GM18498 (cell line): Measurements from ENCODE around the gene ALPK3.

Source experiments
- ATAC-seq: cut with Tn5 transposase; IDR thresholded peaks from one replicate; pipeline ENCODE4 v1.9.1; 2021; ENCODE audit warnings: mild to moderate bottlenecking, moderate library complexity; ENCODE audit not compliant: unreplicated experiment

Gene ALPK3

DNA sequence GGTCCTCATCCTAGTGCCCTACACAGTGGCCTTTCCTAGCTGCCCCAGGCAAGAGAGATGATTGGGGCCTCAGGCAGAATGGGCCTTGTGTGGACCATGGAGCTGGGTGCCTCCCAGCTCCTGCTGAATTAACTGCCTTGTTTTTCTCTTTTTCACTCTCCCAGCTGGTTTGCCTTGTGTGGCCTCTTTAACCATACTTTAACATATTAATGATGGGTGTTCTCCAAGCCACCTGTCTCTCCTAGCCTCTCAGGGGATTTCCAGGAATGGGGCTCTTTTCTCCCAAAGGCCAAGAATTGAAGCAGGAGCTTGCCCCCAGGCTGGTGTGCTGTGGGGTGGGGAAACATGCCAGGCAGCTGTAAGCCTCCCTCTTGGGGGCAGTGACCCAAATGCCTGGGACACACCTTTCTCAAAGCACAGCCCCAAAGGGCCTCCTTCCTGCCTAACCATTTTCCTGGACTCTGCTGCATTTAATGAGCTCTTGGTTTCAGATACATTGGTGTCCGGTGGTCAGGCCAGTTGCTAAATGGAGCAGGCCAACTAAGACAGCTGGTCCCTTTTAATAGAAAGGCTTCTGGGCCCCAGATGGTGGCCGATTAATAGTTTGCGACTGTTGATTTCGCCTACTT lies 5.6 kb downstream of the ALPK3 start:
- ATAC-seq: no peak

DNA sequence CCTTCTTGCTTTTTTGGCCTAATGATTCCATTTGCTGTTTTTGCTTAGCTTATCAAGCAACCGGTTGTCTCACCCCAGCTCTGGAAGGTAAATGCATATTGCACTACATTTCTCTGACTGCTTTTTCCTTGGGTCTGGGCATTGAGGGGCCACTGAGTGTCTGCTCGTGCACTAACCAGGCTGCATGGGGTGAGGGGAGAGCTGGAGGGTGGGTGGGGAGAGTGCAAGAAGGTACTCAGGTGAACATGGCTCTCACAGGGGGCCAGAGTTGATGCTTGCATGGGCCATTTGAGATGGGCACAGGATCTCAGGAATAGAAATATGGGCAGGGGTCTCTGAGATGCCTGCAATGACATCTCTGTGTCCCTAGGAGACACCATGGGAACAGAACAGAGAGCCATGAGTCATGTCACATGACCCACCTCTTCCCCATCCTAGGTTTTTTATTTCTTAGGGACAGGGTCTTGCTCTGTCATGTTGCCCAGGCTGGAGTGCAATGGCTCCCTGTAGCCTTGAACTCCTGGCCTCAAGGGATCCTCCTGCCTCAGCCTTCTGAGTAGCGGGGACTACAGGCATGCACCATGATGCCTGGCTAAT lies 6.2 kb downstream of the ALPK3 start:
- ATAC-seq: no peak

DNA sequence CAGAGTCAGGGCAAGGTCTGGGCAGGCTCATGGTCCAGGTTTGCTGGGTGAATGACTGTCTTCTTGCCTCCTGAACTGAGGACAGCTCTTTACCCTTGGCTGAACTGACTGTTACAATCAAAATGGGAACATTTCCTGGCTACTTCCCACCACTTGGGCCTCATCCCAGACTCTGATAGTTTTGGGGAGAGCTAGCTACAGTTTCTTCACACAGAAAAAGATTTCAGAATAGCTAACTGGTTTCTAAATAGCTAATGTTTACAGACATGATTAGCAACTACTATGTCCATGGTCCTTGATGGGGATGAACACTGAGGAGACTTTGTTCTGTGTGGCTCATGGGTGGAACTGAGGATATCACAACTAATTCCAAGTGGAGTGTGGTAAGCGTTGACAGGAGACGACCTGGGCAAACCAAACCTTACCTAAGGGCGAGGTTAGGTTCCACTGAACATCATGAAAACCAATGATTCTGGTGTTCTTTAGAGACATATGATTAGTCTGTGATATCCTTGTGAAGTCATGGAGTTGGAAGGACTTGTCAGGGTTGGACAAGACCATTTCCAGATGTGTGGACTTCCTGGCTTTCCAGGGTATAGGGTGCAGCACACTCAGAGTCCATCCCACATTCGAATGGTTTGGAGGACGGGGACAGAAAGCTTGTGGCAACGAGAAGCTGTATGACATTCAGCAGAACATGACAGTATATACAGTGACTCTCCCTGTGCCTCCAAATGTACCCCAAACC lies 7.3 kb downstream of the ALPK3 start:
- no peak for ATAC-seq

DNA sequence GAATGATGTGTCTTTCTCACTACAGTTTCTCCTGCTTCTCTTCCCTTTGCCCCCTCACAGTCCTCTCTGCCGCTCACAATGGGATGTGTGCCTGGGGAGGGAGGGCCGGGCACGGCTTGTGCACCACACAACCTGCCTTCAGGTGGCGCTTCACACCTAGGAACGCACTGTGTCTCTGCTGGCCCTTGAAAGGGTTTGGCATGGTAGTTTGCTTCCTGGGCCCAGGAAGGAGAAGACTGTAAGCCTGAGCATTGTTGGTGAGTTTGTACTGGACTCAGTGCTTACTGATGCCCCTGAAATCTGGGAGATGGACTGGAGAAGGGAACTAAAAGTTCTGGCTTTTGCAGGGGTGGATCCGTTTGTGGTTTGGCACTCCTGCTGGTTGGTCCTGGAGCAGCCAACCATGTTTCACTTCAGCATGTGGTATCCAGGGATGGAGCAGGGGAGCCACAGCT lies 9.2 kb downstream of the ALPK3 start:
- ATAC-seq: no peak

DNA sequence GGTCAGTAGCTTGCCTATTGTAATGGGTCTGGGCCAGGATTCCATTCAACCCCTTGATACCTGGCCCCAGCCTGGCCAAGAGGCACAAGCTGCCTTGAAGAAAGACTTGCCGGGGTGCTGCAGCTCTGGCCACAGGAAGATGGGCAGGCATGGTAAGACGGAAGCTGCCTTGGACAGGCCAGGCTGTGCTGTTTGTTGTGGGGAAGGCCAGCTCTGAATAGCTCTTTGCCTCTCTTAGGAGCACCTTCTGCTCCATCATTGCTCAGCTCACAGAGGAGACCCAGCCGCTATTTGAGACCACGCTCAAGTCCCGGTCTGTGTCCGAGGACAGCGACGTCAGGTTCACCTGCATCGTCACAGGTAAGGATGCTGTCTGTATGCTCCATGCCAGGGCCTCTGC lies 10.1 kb downstream of the ALPK3 start:
- ATAC-seq: no peak

DNA sequence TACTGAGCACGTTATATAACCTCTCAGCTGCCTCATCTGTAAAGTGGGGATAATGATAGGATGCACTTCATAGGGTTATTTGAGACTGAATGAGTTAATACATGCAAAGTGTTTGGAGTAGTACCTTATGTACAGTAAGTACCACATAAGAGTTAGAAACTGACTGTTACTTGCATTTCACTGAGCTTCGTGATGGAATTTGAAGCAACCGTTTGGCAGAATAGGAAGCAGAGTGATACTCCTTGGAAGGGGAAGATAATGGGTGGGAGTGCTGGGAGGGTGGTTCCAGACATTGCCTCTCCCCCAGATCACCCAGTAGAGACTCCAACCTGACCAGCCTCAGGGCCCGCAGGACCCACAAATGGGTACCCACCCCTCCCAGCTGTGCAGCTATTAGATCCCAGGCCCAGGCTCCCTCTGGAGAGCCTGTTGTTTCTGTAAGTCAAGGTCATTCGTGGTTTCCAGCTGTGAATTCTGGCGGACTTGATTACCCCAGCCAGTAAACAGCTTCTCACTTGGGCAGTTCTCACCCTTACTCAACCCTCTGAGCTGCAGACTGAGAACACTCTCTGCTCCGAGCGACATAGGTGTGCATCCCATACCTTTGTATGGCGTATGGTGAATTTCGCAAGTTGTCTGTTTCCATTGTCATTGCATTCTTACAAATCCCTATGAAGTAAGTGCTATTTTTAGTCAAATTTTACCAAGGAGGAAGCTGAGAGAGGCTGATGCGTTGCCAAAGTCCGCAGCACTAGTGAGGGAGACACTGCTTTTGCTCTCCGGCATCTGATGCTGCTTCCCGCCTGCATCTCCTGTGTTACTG lies 11.1 kb downstream of the ALPK3 start:
- ATAC-seq: no peak

DNA sequence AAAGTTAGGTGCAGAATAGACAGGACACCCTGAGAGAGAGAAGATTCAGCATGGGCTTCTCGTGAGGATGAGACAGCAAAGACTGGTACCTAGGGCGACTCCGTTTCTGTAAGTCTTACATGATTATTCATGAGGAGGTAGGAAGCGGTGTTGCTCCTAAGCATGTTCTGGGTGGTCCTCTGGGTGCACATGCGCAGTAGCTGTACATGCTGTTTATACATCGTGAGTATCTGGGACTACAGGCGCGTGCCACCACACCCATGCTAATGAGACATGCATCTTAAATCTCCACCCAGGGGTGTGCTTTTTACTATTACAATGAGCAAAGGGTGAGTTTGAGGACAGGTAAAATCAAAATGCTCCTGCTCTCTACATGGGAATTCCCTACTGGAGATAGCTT lies 12.3 kb downstream of the ALPK3 start:
- ATAC-seq: no peak

DNA sequence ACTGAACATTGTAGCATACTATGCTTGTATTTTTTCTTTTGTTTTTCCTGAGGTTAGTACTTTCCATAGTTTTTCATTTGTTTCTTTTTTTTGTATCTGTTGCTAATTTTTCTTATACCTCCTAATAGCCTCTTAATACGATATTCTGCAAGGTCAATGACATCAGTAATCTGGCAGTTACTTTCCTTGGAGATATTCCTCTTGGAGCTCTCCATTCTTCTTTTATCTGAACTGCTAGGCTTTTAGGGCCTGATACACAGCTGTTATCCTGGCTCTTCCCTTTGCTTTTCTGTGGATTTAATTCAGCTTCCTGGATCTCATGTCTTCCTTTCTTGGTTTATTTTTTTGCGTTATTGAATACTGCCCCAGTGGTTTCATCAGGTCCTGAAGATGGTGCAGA lies 12.9 kb downstream of the ALPK3 start:
- no peak for ATAC-seq

DNA sequence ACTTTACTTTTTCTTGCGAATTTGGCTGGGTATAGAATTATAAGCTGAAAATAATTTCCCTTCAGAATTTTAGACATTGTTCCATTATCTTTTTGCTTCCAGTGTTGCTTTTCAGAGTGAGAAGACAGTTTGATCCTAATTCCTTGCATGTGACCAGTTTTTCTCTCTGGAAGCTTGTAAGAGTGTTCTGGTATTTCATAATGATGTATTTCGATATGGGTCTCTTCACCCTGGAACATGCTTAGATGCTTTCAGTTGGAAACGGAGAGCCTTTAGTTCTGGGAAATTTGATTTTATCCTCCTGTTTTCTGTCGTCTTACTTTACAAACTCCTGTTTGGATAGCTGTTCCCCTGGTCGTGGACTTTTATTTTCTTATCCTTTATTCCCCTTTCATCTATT lies 13.9 kb downstream of the ALPK3 start:
- ATAC-seq: no peak

DNA sequence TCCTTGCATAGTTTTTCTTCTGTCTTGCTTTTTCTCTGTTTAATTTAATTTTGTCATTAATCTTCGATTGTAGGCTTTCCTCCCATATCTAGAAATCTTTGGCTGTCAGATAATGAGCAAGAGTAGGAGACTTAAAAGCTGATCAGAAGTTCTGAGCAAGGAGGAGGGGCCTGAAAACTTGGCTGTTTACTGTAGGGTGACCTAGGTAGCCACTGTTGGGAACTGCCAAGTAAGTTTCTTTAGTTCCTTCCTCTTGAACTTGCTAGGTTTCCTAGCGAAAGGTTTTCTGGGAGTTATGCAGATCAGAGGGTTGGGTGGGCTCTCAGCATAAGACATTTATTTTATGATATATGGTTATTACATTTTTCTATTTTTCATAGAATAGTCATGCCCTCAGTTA lies 14.5 kb downstream of the ALPK3 start:
- ATAC-seq: no peak

DNA sequence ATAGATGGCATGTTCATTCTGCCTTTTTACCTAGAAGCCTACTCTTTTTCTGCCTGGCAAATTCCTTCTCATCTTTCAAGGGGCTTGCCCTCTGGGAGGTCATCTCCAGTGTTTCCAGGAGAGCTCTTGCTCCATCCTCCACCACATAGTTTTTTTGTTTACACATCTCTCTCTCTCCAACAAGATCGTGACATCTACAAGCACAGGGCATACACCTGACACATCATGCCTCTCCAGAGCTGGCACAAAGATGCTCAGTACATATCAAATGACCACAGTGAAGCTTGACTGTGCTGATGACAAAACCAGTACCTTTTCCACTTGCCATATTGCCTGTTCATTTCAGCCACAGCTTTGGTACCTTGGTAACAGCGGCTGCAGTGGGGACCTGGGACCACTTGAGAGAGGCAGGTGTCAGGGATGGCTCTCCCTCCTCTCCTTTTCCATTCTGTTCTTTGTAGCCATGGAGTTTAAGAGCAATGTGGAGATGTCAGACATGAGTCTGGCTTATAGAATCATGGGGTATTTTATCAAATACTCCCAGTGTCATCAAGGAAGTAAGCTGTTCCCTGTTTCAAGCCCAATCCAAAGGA lies 15.4 kb downstream of the ALPK3 start:
- ATAC-seq: no peak

DNA sequence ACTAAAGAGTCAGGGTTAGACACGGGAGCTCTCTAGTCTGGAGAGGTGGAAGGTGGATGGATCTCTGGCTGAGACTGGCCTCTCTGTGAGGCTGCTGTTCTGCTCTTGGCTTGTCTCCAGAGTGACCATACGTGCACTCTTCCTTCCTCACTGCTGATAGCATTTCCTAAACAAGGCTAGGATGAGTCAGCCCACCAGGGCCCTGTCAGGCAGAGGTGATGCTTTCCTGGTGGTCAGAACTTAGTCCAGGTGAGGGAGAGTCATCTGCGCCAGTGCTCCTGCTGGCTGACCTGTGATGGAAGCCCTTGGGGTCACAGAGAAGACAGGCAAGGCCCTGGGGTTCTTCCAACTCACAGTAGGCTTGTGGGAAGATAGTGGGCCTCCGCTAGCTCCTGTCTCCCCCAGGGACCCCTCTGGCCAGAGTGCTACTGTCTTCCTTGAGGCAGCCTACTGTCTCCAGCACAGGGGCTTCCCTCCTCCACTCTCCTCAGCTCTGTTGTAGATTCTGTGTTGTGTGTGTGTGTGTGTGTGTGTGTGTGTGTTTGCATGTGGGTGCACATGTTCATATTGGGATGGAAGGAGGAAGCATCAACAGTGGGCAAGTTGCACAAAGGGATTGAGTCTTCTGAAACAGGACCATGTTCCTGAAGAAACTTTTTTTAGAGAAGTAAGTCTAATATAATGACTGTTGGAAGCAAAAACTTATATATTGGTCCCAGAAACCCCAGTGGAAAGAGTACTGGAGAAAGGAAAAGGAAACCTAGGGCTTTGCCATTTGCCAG lies 16.5 kb downstream of the ALPK3 start:
- ATAC-seq: no peak

DNA sequence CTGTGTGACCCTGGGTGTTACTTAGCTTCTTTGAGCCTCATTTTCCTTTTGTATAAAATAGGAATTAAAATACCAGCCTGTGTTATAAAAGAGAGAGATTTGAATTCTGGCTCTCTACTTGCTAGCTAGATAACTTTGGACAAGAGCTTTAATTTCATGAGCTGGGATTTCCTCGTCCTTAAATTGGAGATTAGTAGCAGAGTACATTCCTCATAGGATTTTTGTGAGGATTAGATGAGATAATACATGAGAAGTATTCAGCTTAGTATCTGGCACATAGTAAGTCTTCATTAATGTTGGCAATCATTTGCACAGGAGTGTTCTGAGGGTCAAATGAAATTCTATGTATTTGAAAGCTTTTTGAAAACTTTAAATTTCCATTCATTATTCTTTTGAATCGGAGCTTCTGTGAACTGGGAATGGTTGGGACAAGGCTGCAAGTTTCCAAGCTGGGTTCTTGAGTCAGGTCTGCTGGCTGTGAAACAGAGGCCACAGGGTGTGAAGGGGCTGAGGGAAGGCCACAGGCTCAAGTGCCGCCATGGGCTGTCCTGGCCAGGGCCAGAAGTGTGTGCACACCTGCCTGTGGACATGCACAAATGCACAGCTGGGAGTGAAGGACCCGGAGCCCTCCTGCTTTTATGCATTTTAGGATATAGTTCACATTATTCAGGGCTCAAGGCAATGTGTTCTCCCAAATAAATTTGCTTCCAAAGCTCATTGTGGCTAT lies 17.2 kb downstream of the ALPK3 start:
- no peak for ATAC-seq

DNA sequence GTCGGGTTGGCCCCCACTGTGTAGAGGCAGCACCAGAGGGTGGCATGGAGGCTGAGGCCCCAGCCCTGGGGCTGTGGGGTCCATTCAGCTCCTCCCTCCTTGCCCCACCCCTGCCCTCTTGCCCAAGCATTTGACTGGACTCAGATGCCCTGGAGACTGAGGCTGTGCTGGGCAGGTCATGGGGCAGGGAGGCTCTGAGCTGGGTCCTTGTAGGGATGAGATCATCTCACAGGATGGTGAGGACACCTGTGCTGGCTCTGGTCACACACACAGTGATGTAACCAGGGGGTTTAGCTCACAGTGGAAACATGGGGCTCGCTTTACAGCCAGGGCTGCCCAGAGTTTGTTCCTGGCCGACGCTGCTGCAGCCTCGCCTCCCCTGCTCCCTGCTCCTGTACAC lies 17.8 kb downstream of the ALPK3 start:
- ATAC-seq: no peak

DNA sequence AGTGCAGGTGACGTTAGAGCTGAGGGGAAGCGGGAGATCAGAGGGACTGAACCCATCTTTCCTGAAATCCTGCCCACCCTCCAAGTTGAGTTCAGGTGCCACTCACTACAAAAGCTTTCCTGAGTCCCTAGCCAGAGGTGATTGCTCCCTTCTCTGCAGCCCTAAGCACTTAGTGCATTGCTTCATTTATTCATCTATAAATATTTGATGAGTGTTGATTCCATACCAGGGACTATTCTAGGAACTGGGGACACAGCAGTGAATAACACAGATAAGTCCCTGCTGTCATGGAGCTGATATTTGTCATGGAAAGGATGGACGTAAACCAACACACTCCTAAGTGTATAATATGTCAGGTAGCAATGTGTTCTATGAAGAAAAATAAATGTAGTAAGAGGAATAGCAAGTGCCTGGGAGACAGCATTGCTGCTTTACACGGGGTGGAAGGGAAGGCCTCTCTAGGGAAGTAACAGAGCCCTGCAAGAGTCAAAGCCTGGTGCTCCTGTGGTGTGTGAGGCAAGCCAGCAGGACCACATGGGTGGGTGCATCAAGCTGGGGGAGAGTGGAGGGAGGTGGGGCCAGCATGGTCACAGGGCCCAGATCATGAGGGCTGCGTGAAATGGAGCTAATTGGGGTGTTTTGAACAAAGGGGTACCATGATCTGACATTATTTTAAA lies 18.6 kb downstream of the ALPK3 start:
- ATAC-seq: no peak

DNA sequence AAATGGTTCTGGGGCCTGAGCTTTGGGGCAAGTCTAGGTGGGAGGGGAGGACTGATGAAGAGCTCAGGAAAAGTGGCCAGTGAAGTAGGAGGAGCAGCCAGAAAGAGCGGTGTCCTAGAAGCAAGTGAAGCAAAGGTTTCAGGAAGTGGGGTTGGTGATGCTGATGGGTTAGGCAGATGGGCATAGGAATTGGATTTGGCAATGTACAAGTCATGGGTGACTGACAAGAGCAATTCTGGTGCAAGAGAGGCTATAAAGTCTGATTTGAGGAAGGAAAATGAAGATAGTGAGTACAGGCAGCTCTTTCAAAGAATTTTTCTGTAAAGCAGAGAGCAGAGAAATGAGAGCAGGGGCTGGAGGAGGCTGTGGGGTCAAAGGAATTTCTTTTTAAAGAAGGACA lies 19.7 kb downstream of the ALPK3 start:
- no peak for ATAC-seq

DNA sequence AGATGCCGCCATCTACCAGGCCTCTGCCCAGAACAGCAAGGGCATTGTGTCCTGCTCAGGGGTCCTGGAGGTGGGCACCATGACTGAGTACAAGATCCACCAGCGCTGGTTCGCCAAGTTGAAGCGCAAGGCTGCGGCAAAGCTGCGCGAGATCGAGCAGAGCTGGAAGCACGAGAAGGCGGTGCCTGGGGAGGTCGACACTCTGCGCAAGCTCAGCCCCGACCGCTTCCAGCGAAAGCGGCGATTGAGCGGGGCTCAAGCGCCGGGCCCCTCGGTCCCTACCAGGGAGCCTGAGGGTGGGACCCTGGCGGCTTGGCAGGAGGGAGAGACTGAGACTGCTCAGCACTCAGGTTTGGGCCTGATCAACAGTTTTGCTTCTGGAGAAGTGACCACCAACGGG lies 22.6 kb downstream of the ALPK3 start:
- no peak for ATAC-seq

DNA sequence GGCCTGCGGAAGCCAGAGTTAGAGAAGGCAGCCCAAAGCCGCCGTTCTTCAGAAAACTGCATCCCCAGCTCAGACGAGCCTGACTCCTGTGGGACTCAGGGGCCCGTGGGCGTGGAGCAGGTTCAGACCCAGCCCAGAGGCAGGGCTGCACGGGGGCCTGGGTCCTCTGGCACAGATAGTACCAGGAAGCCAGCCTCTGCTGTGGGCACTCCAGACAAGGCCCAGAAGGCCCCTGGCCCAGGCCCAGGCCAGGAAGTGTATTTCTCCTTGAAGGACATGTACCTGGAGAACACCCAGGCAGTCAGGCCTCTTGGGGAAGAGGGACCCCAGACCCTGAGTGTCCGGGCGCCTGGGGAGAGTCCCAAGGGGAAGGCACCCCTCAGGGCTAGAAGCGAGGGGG lies 23.1 kb downstream of the ALPK3 start:
- ATAC-seq: no peak

DNA sequence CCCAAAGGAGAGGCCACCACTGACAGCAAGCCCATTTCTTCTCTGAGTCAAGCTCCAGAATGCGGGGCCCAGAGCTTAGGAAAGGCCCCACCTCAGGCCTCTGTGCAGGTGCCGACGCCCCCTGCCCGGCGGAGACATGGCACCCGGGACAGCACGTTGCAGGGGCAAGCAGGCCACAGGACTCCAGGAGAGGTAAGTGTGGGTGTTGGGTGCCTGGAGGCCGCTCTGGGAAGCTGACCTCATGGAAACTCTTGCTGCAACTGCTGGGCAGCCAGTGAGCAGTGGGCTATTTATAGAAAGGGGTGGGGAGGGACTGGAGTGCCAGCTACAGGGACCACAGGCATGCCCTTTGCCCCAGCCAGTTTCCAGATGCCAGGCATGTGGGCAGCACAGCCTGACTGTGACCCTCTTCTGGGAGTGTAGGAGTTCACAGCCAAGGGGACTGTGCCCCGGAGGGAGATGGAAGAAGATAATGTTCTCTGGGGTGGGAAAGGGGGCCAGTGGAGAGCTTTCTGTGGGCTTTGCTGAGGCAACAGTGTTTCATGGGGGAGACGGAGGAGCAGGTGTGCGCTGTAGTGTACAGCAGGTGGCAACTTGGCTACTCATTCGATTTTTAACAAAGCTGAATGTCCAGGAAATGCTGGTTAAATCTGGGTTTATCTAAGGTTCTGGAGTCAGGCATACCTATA lies 23.7 kb downstream of the ALPK3 start:
- ATAC-seq: no peak
